Muscle of leg (tissue), 16 donors: ENCODE results near the gene APBB1. TPM values are rescaled to one million over a fixed set of nuclear protein-coding genes. Genes with fewer than 3 reads are reported as not detected.

Experiments used
- DNase-seq: peaks from one replicate; pipeline ENCODE4 v3.0.0; 2013
- H3K27ac ChIP-seq: one replicate; pipeline ENCODE4 v1.5.1; 2013; ENCODE audit warnings: mild to moderate bottlenecking, low read length, control low read depth
- H3K27me3 ChIP-seq: one replicate; pipeline ENCODE4 v1.6.1; 2013; ENCODE audit warnings: low read length; ENCODE audit not compliant: control insufficient read depth, insufficient read depth
- H3K36me3 ChIP-seq: one replicate; pipeline ENCODE4 v1.6.1; 2013; ENCODE audit warnings: low read length; ENCODE audit not compliant: control insufficient read depth, insufficient read depth
- H3K4me1 ChIP-seq: one replicate; pipeline ENCODE4 v1.6.1; 2013; ENCODE audit warnings: low read length; ENCODE audit not compliant: control insufficient read depth, insufficient read depth
- H3K4me3 ChIP-seq: one replicate; pipeline ENCODE4 v1.5.1; 2013; ENCODE audit warnings: low read length, control low read depth
- H3K9me3 ChIP-seq: replicated peaks from 2 replicates; pipeline ENCODE4 v1.6.1; 2013; ENCODE audit warnings: low read depth, low read length; ENCODE audit not compliant: control insufficient read depth
- WGBS: methylation state at CpG from one replicate; pipeline ENCODE4 v1.1.5; 2013; ENCODE audit warnings: missing lambda C conversion rate; ENCODE audit not compliant: insufficient coverage; 5-methylcytosine and 5-hydroxymethylcytosine counted together
- long read RNA-seq, 11 donors: transcript quantifications; one replicate each; lab custom pipeline, GENCODE V29; 2026
- polyA plus RNA-seq, 8 donors: library from polyadenylated mRNA; unstranded; fragments of 120-200 nt; gene quantifications; one replicate each; pipeline versions ENCODE4 v1.2.1 to v1.2.3, GENCODE V29; 2013; ENCODE audit warnings: inconsistent platforms in 1 of 8, low replicate concordance in 1 of 8; ENCODE audit not compliant: insufficient read length in 8 of 8, insufficient read depth in 1 of 8
- total RNA-seq: library from RNA; stranded (reverse); fragments of 120-200 nt; gene quantifications from one replicate; pipeline ENCODE4 v1.2.4, GENCODE V29; 2013

Gene APBB1
- 26.4 TPM for total RNA-seq
- 10 to 100 TPM; 26.0 to 33.2 (median 30.5) TPM for polyA plus RNA-seq
- long read RNA-seq, donor 1, partial matches to known transcripts, result 0 of 2 reads
- long read RNA-seq, donor 1, other reads (novel, unspliced or antisense), result 0 of 2 reads
- long read RNA-seq, donor 2, result 0 reads
- long read RNA-seq, donor 3, transcript APBB1-201 (14 exons, 2,636 nt), result major isoform, 6 of 7 reads
- long read RNA-seq, donor 3, partial matches to known transcripts, result 0 of 7 reads
- long read RNA-seq, donor 3, other reads (novel, unspliced or antisense), result 0 of 7 reads
- long read RNA-seq, donor 4, transcript APBB1-201 (14 exons, 2,636 nt), result major isoform, 8 of 9 reads
- long read RNA-seq, donor 4, partial matches to known transcripts, result 0 of 9 reads
- long read RNA-seq, donor 4, other reads (novel, unspliced or antisense), result 0 of 9 reads
- long read RNA-seq, donor 5, transcript APBB1-201 (14 exons, 2,636 nt), result major isoform, 8 of 14 reads
- long read RNA-seq, donor 5, partial matches to known transcripts, result 5 of 14 reads
- long read RNA-seq, donor 5, other reads (novel, unspliced or antisense), result 0 of 14 reads
- long read RNA-seq, donor 6, partial matches to known transcripts, result 0 of 9 reads
- long read RNA-seq, donor 6, other reads (novel, unspliced or antisense), result 0 of 9 reads
- long read RNA-seq, donor 7, partial matches to known transcripts, result 7 of 11 reads
- long read RNA-seq, donor 7, other reads (novel, unspliced or antisense), result 0 of 11 reads
- long read RNA-seq, donor 8, partial matches to known transcripts, result 0 of 4 reads
- long read RNA-seq, donor 8, other reads (novel, unspliced or antisense), result 0 of 4 reads
- long read RNA-seq, donor 9, partial matches to known transcripts, result 0 of 3 reads
- long read RNA-seq, donor 9, other reads (novel, unspliced or antisense), result 0 of 3 reads
- long read RNA-seq, donor 10, partial matches to known transcripts, result 0 of 4 reads
- long read RNA-seq, donor 10, other reads (novel, unspliced or antisense), result 0 of 4 reads
- long read RNA-seq, donor 11, partial matches to known transcripts, result 0 of 5 reads
- long read RNA-seq, donor 11, other reads (novel, unspliced or antisense), result 0 of 5 reads

DNA sequence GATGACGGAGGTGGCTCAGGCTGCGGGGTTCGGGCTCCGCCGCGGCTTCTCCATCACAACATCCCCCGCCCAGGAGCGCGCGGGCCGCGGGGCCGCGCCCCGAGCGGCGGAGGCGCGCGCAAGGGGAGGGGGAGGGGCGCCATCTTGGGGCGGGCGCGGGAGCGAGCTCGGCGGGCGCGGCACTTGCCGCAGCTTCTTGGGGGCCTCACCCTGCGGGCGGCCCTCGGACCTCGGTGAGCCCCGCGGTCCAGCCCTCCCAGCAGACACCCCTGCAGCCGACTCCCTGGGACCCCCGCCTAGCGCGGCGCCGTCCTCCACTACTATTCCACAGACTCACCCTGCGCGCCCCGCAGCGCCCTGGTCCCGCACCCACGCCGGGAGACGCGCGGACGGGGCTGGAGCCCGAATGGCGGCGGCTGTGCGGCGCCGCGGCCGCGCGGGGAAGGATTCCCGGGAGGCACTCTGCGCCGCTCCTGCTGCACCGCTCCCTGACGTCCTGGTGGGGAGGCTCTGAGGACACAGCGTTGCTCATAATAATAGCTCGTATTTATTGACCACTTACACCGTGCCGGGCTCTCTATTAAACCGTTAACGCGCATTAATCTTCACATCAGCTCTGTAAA is at the start of gene APBB1:
Gene APBB1, minus strand, starts transcription at position 86 of the 623 bp plus-strand sequence. CDS start 7,747 bp downstream, outside the sequence.
- peak; percentile 90 for DNase-seq
- under 1% methylated on average over 60 of the region's 75 CpGs for WGBS
- Histone ChIP-seq H3K4me3 (peak within 1 kb of the TSS; percentile 71), H3K36me3 (no peaks in the 10 kb centered on the region), H3K9me3 (no peaks in the 10 kb centered on the region), H3K4me1 (peaks cover 12% of the 10 kb centered on the region), H3K27me3 (peaks cover 4% of the 10 kb centered on the region), H3K27ac (peak within 1 kb of the TSS; percentile 80)

- peaks cover 66% of the 10 kb centered on the region for H3K36me3 ChIP-seq
- H3K27ac ChIP-seq, result no peak overlapping the region
- DNase-seq, result no peak
- WGBS, result no CpG with 5 or more reads among the region's 1 CpG
- no peaks in the 10 kb centered on the region for H3K4me1 ChIP-seq
- H3K9me3 ChIP-seq, result no peaks in the 10 kb centered on the region
- H3K4me3 ChIP-seq, result no peak overlapping the region
- no peaks in the 10 kb centered on the region for H3K27me3 ChIP-seq
Observed at GRCh38 chr11:6459099-6459450, 40.2 kb upstream of the APBB1 start.

DNA sequence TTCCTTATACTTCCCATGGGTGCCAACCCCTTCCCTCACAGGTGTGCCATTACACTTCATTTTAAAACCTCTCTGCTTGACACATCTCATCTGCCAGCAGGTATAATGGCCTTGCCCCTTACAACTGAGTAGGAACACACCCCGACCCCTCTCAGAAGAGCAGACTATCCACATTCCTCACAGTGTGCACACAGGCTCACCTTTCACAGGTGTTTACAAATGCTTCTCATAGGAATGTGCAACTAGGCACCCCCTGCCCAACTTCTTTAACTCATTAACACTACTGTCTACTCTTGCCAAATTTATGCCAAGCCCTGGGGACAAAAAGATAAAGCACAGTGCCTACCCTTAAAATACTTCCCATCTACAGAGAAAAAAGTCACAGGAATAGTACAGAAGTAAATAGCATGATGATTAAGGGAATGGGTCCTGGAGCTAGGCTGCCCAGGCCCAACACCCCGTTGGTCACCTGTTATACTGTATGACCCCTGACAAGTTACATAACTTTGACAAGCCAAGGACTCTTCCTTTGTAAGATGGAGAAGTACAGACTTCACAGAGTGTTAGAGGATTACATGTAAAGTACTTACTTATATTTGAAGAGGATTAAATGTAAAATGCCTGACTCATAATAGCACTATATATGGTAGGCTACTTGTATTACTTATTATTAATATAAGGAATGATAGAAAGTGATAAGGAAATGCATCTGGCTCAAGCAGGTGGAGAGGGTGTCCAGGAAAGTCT is 39.6 kb upstream of the APBB1 start:
- Histone ChIP-seq H3K9me3 (no peaks in the 10 kb centered on the region), H3K27me3 (no peaks in the 10 kb centered on the region), H3K4me3 (no peak overlapping the region), H3K36me3 (peaks cover 65% of the 10 kb centered on the region), H3K27ac (no peak overlapping the region), H3K4me1 (no peaks in the 10 kb centered on the region)
- no peak for DNase-seq
- 91% methylated on average over 1 of the region's 2 CpGs for WGBS

DNA sequence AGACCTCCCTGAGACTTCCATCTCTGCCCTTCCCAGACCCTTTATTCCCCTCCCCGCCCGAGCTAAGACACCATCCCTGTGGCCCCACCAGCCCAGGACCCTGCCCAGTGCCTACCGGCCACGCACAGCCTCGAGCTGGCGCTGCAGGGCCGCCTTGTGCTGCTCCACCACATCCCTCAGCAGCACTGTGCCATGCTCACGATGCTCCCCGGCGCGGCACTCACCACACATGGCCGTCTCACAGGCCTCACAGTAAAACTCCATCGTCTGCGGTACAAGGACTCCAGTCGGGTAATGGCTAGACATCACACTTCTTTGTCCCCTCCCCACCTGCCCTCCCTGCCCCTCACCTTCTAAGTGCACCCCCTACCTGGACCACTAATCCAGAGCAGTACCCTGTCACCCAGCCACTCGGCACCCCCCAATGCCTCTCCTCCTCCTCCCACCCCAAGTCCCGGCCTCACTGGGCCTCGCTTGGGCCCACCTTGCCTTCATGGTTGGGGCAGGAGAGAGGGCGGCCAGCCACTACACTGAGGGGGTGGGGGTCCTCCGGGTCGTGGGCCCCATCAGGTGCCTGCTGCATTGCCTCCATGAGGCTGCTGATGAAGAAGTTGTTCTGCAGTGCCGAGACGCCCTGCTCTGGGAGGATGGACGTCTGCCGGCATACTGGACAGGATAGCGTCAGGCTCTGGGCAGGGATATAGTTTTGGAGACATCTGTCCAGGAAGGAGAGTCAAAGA is 38.9 kb upstream of the APBB1 start:
- no peak overlapping the region for H3K27ac ChIP-seq
- H3K36me3 ChIP-seq, result peaks cover 66% of the 10 kb centered on the region
- H3K4me1 ChIP-seq, result no peaks in the 10 kb centered on the region
- 91% methylated on average over 19 of the region's 26 CpGs for WGBS
- H3K27me3 ChIP-seq, result no peaks in the 10 kb centered on the region
- no peak for DNase-seq
- H3K4me3 ChIP-seq, result no peak overlapping the region
- no peaks in the 10 kb centered on the region for H3K9me3 ChIP-seq

DNA sequence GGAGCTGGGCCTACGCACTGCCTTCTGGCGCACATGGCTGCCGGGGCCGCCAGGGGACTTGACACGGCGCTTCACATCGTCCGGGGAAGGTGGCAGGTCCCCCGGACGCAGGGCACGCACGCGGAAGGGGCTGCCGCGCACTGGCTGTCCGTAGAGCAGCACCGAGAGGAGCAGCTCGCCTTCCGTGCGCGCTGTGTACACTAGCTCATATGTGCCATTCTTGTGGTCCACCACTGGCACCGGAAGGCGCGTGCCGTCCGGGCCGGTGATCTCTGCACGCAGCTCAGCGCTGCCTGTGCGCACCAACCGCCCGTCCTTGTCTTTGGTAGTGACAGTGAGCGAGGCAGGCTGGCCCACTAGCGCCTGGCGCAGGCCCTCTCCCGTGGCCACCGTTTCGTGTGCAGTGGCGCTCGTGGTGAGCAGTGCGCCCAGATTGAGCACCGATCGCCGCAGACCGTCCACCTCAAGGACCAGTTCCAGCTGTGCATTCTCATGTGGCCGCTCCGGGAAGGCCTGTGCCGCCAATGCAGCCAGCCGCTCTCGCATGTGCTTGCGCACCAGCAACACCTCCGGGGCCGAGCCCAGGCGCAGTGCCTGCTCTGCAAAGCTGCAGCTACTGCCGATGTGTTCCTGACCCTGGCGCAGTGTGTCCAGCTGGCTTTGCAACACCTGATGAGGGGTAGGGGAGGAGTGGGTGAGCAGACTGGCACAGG is 37.6 kb upstream of the APBB1 start:
- DNase-seq, result no peak
- H3K9me3 ChIP-seq, result no peaks in the 10 kb centered on the region
- no peaks in the 10 kb centered on the region for H3K4me1 ChIP-seq
- no peak overlapping the region for H3K27ac ChIP-seq
- WGBS, result 97% methylated on average over 56 of the region's 56 CpGs
- H3K27me3 ChIP-seq, result no peaks in the 10 kb centered on the region
- no peak overlapping the region for H3K4me3 ChIP-seq
- peaks cover 76% of the 10 kb centered on the region for H3K36me3 ChIP-seq

- H3K27me3 ChIP-seq, result no peaks in the 10 kb centered on the region
- H3K36me3 ChIP-seq, result peaks cover 84% of the 10 kb centered on the region
- H3K27ac ChIP-seq, result no peak overlapping the region
- no peaks in the 10 kb centered on the region for H3K4me1 ChIP-seq
- no peak overlapping the region for H3K4me3 ChIP-seq
- 83% methylated on average over 1 of the region's 2 CpGs for WGBS
- DNase-seq, result no peak
- H3K9me3 ChIP-seq, result no peaks in the 10 kb centered on the region
Observed at GRCh38 chr11:6455070-6455469, 36.2 kb upstream of the APBB1 start.

- H3K4me1 ChIP-seq, result no peaks in the 10 kb centered on the region
- peaks cover 90% of the 10 kb centered on the region for H3K36me3 ChIP-seq
- H3K27ac ChIP-seq, result no peak overlapping the region
- H3K4me3 ChIP-seq, result no peak overlapping the region
- 100% methylated on average over 1 of the region's 2 CpGs for WGBS
- H3K9me3 ChIP-seq, result no peaks in the 10 kb centered on the region
- DNase-seq, result no peak
- no peaks in the 10 kb centered on the region for H3K27me3 ChIP-seq
Observed at GRCh38 chr11:6453152-6453551, 34.3 kb upstream of the APBB1 start.

DNA sequence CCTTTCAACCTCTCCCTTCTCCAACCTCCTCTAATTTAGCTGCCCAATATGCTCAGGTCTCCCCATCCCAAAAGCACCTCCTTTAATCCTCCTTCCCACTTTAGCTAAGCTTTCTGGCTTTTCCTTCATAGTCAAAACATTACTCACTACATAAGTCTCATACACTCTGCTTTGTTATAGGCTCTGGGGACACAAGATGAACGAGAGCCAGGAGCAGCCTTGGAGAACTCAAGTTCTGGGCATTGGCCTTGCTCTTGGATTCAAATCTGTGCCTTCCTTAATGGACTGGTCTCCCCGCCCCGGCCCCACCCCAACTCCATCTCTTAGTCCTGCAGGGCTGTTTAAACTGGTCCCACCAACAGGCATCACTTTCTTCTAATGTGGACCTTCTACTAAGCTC is 33.3 kb upstream of the APBB1 start:
- Histone ChIP-seq H3K27me3 (no peaks in the 10 kb centered on the region), H3K4me1 (no peaks in the 10 kb centered on the region), H3K4me3 (no peak overlapping the region), H3K27ac (no peak overlapping the region), H3K36me3 (peaks cover 90% of the 10 kb centered on the region), H3K9me3 (no peaks in the 10 kb centered on the region)
- no peak for DNase-seq
- WGBS, result 75% methylated on average over 3 of the region's 3 CpGs
